GM19023 (cell line): ENCODE measurements around the gene DERA.
"Not testable (repeated sequence)": the region's sequence is repeated elsewhere in the genome, so short reads cannot be mapped to it uniquely, and the experiment has no call there.

Source experiments
- ATAC-seq: cut with Tn5 transposase; IDR thresholded peaks from one replicate; pipeline ENCODE4 v1.9.1; 2021; ENCODE audit warnings: mild to moderate bottlenecking, moderate library complexity; ENCODE audit not compliant: unreplicated experiment

Gene DERA

GRCh38 chr12:16057351-16057751 is 146.2 kb downstream of the DERA start:
- ATAC-seq = not testable (repeated sequence)

GRCh38 chr12:16062611-16063010 is 151.5 kb downstream of the DERA start:
- no peak for ATAC-seq

GRCh38 chr12:16063726-16064125 is 152.6 kb downstream of the DERA start:
- no peak for ATAC-seq

- no peak for ATAC-seq
Observed at GRCh38 chr12:16070113-16070512, 159.0 kb downstream of the DERA start.

GRCh38 chr12:16072678-16073077 is 161.5 kb downstream of the DERA start:
- no peak for ATAC-seq

- no peak for ATAC-seq
Observed at GRCh38 chr12:16074894-16075293, 163.8 kb downstream of the DERA start.

- ATAC-seq = no peak
Observed at GRCh38 chr12:16075887-16076286, 164.8 kb downstream of the DERA start.

GRCh38 chr12:16076557-16076956 is 165.4 kb downstream of the DERA start:
- ATAC-seq = peak; percentile 81

- ATAC-seq = peak; percentile 29
Observed at GRCh38 chr12:16076970-16077522, 165.9 kb downstream of the DERA start.

- ATAC-seq = no peak
Observed at GRCh38 chr12:16086462-16086861, 175.3 kb downstream of the DERA start.

- no peak for ATAC-seq
Observed at GRCh38 chr12:16086942-16087341, 175.8 kb downstream of the DERA start.
